GM18498 (cell line): ENCODE results near the gene RGL1.
A peak's percentile ranks its signal among the peaks of the same experiment; 100 is the strongest.

Experiments used
- ATAC-seq: cut with Tn5 transposase; IDR thresholded peaks from one replicate; pipeline ENCODE4 v1.9.1; 2021; ENCODE audit warnings: mild to moderate bottlenecking, moderate library complexity; ENCODE audit not compliant: unreplicated experiment

RGL1 gene

GRCh38 chr1:183884526-183884925, 79.6 kb downstream of the RGL1 start:
- no peak for ATAC-seq

- no peak for ATAC-seq
These were observed 80.3 kb downstream of the RGL1 start for GRCh38 chr1:183885142-183885735.

GRCh38 chr1:183886083-183886828, 81.3 kb downstream of the RGL1 start:
- no peak for ATAC-seq

- ATAC-seq = no peak
These were observed 81.9 kb downstream of the RGL1 start for GRCh38 chr1:183886853-183887252.

- no peak for ATAC-seq
These were observed 83.2 kb downstream of the RGL1 start for GRCh38 chr1:183887826-183888819.

- no peak for ATAC-seq
These were observed 84.2 kb downstream of the RGL1 start for GRCh38 chr1:183889095-183889494.

- peak; percentile 64 for ATAC-seq
These were observed 86.4 kb downstream of the RGL1 start for GRCh38 chr1:183891158-183891856.

- ATAC-seq = no peak
These were observed 87.5 kb downstream of the RGL1 start for GRCh38 chr1:183892351-183892793.

- ATAC-seq = no peak
These were observed 88.8 kb downstream of the RGL1 start for GRCh38 chr1:183893561-183894289.

GRCh38 chr1:183894290-183894565, 89.3 kb downstream of the RGL1 start:
- no peak for ATAC-seq

GRCh38 chr1:183896466-183897048, 91.6 kb downstream of the RGL1 start:
- ATAC-seq = no peak

GRCh38 chr1:183898001-183898396, 93.1 kb downstream of the RGL1 start:
- ATAC-seq = peak; percentile 23

- no peak for ATAC-seq
These were observed 93.7 kb downstream of the RGL1 start for GRCh38 chr1:183898610-183899009.

GRCh38 chr1:183901748-183902330, 96.9 kb downstream of the RGL1 start:
- no peak for ATAC-seq

- peak; percentile 46 for ATAC-seq
These were observed 98.2 kb downstream of the RGL1 start for GRCh38 chr1:183903101-183903500.

- no peak for ATAC-seq
These were observed 100.7 kb downstream of the RGL1 start for GRCh38 chr1:183905508-183906113.

GRCh38 chr1:183907070-183907469, 102.2 kb downstream of the RGL1 start:
- no peak for ATAC-seq

GRCh38 chr1:183908079-183908478, 103.2 kb downstream of the RGL1 start:
- no peak for ATAC-seq

GRCh38 chr1:183909672-183910071, 104.8 kb downstream of the RGL1 start:
- no peak for ATAC-seq
